Endodermal cell (in vitro differentiated cells): Measurements from ENCODE around the gene ASPHD2. TPM values are rescaled to one million over a fixed set of nuclear protein-coding genes. Genes with fewer than 3 reads are reported as not detected.

Experiments used
- DNase-seq: peaks from one replicate; pipeline ENCODE4 v3.0.0-alpha.2; 2017
- H3K27ac ChIP-seq: 2 replicates; pipeline ENCODE4 v1.5.1; 2013; ENCODE audit warnings: mild to moderate bottlenecking, low read depth, low read length, moderate library complexity
- H3K27me3 ChIP-seq: 2 replicates; pipeline ENCODE4 v1.6.1; 2013; ENCODE audit warnings: mild to moderate bottlenecking, low read length, moderate library complexity; ENCODE audit not compliant: insufficient read depth, control insufficient read depth, poor library complexity, severe bottlenecking
- H3K36me3 ChIP-seq: 2 replicates; pipeline ENCODE4 v1.7.0; 2013; ENCODE audit warnings: mild to moderate bottlenecking, low read length, moderate library complexity; ENCODE audit not compliant: control insufficient read depth, insufficient read depth
- H3K4me1 ChIP-seq: one replicate; pipeline ENCODE4 v1.7.0; 2013; ENCODE audit warnings: low read length; ENCODE audit not compliant: control insufficient read depth, insufficient read depth
- H3K4me3 ChIP-seq: 2 replicates; pipeline ENCODE4 v1.5.1; 2013; ENCODE audit warnings: mild to moderate bottlenecking, low read length, moderate library complexity
- H3K9ac ChIP-seq: 2 replicates; pipeline ENCODE4 v1.6.1; 2013; ENCODE audit warnings: mild to moderate bottlenecking, low read length, moderate library complexity; ENCODE audit not compliant: poor library complexity, severe bottlenecking; ENCODE audit errors: extremely low read depth
- H3K9me3 ChIP-seq: 2 replicates; pipeline ENCODE4 v1.6.1; 2013; ENCODE audit warnings: mild to moderate bottlenecking, low read length, moderate library complexity; ENCODE audit not compliant: control insufficient read depth
- H3K27ac Mint-ChIP-seq: 2 replicates; pipeline ENCODE4 v1.8.0; 2020; ENCODE audit warnings: mixed read lengths
- H3K27me3 Mint-ChIP-seq: 2 replicates; pipeline ENCODE4 v1.8.0; 2021; ENCODE audit warnings: mild to moderate bottlenecking, mixed read lengths; ENCODE audit not compliant: insufficient read depth
- H3K36me3 Mint-ChIP-seq: 2 replicates; pipeline ENCODE4 v1.8.0; 2020; ENCODE audit warnings: low read depth, mixed read lengths
- H3K4me1 Mint-ChIP-seq: 2 replicates; pipeline ENCODE4 v1.8.0; 2020; ENCODE audit warnings: mixed read lengths
- H3K4me3 Mint-ChIP-seq: 2 replicates; pipeline ENCODE4 v1.8.0; 2020; ENCODE audit warnings: mild to moderate bottlenecking, moderate library complexity, mixed read lengths
- H3K9me3 Mint-ChIP-seq: 2 replicates; pipeline ENCODE4 v1.8.0; 2020; ENCODE audit warnings: mild to moderate bottlenecking, mixed read lengths
- CTCF ChIP-seq: fragments of 200-600 bp; sonication (generic); conservative IDR thresholded peaks from 2 replicates; pipeline ENCODE4 v1.5.0; 2021; ENCODE audit warnings: antibody characterized with exemption, mild to moderate bottlenecking
- WGBS, 2 experiments: methylation state at CpG; one replicate each; pipeline versions ENCODE4 v1.1.5 to v1.1.7; 2013; ENCODE audit warnings: missing lambda C conversion rate in 2 of 2, mixed read lengths in 1 of 2; ENCODE audit not compliant: insufficient coverage in 1 of 2, insufficient read length in 1 of 2; 5-methylcytosine and 5-hydroxymethylcytosine counted together
- total RNA-seq, 2 donors: library from RNA; stranded (reverse); fragmentation: NEBNext Ultra II Directional in 1 of 2; extraction: Animal tissue kit (Norgen Biotek cat#: 25700) in 1 of 2; gene quantifications; 2 replicates in 1 of 2; 3 replicates in 1 of 2; pipeline ENCODE4 v1.2.1, GENCODE V29; 2021

ASPHD2 gene
- total RNA-seq, 2 donors from 2014 or later: 6.0 to 7.3 TPM

DNA sequence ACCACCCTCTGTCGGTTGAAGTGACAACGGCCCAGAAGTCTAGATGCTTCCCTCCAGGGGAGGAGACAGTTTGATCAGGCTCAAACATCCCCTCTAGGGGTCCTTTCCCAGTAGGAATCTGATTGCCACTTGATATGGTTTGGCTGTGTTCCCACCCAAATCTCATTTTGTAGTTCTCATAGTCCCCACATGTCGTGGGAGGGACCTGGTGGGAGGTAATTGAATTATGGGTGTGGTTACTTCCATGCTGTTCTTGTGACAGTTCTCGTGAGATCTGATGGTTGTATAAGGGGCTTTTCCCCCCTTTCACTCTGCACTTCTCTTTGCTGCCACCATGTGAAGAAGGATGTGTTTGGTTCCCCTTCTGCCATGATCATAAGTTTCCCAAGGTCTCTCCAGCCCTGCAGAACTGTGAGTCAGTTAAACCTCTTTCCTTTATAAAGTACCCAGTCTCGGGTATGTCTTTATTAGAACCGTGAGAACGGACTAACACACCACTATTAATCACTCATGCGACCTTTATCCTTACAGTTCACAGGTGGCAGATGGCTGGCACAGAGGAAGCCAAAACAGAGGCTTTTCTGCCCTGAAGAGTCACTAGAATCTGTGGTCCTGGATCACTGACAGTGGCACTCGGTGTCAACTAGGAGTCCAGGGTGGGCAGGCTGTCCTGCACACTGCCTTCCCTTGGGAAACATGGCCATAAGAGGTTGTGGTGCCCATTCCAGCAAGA, 21.6 kb downstream of the ASPHD2 start:
- WGBS, 2 experiments: 85 to 95% methylated on average over 7 to 9 of the region's 9 CpGs
- H3K4me3 ChIP-seq: no peak overlapping the region
- peak; percentile 50 for TF ChIP-seq CTCF
- Mint-ChIP-seq H3K9me3 (no peaks in the 10 kb centered on the region), H3K27me3 (no peaks in the 10 kb centered on the region), H3K27ac (no peak overlapping the region), H3K4me1 (peaks cover 9% of the 10 kb centered on the region), H3K36me3 (peaks cover 33% of the 10 kb centered on the region), H3K4me3 (no peak overlapping the region)
- H3K27me3 ChIP-seq: no peaks in the 10 kb centered on the region
- H3K9ac ChIP-seq: no peak overlapping the region
- no peak overlapping the region for H3K27ac ChIP-seq
- no peaks in the 10 kb centered on the region for H3K9me3 ChIP-seq
- peaks cover 13% of the 10 kb centered on the region for H3K36me3 ChIP-seq
- no peak for DNase-seq
- H3K4me1 ChIP-seq: no peaks in the 10 kb centered on the region

- Histone ChIP-seq H3K4me3 (no peak overlapping the region), H3K4me1 (no peaks in the 10 kb centered on the region), H3K36me3 (peaks cover 20% of the 10 kb centered on the region), H3K27me3 (no peaks in the 10 kb centered on the region), H3K27ac (no peak overlapping the region), H3K9ac (no peak overlapping the region), H3K9me3 (no peaks in the 10 kb centered on the region)
- Mint-ChIP-seq H3K27ac (no peak overlapping the region), H3K36me3 (peaks cover 41% of the 10 kb centered on the region), H3K9me3 (no peaks in the 10 kb centered on the region), H3K4me1 (peaks cover 7% of the 10 kb centered on the region), H3K27me3 (no peaks in the 10 kb centered on the region), H3K4me3 (no peak overlapping the region)
- TF ChIP-seq CTCF: no peak
- 95 to 98% methylated on average over 21 to 23 of the region's 23 CpGs for WGBS, 2 experiments
- no peak for DNase-seq
Measured at GRCh38 chr22:26452236-26453016, 23.4 kb downstream of the ASPHD2 start.

- Histone ChIP-seq H3K27me3 (no peaks in the 10 kb centered on the region), H3K36me3 (peaks cover 28% of the 10 kb centered on the region), H3K4me3 (no peak overlapping the region), H3K4me1 (no peaks in the 10 kb centered on the region), H3K27ac (no peak overlapping the region), H3K9ac (no peak overlapping the region), H3K9me3 (no peaks in the 10 kb centered on the region)
- WGBS, 2 experiments: 93 to 99% methylated on average over 8 to 9 of the region's 9 CpGs
- Mint-ChIP-seq H3K4me3 (no peak overlapping the region), H3K4me1 (peaks cover 7% of the 10 kb centered on the region), H3K9me3 (no peaks in the 10 kb centered on the region), H3K27me3 (no peaks in the 10 kb centered on the region), H3K27ac (no peak overlapping the region), H3K36me3 (peaks cover 49% of the 10 kb centered on the region)
- no peak for DNase-seq
- no peak for TF ChIP-seq CTCF
Measured at GRCh38 chr22:26453216-26453615, 24.2 kb downstream of the ASPHD2 start.
